Parathyroid adenoma (tissue), 2 donors: ENCODE measurements around the gene TWIST2.

ENCODE experiments used
- H2AFZ ChIP-seq: fragments of 300-600 bp; sonication (generic); one replicate; pipeline ENCODE4 v1.7.0; 2017; ENCODE audit warnings: antibody characterized with exemption, mild to moderate bottlenecking
- H3K27ac ChIP-seq: fragments of 300-600 bp; sonication (generic); one replicate; pipeline ENCODE4 v1.7.0; 2017
- H3K27me3 ChIP-seq: fragments of 300-600 bp; sonication (generic); one replicate; pipeline ENCODE4 v1.7.0; 2017; ENCODE audit warnings: low read length; ENCODE audit not compliant: control insufficient read depth, insufficient read depth
- H3K36me3 ChIP-seq: fragments of 300-600 bp; sonication (generic); one replicate; pipeline ENCODE4 v1.7.0; 2017; ENCODE audit warnings: low read length; ENCODE audit not compliant: control insufficient read depth, insufficient read depth
- H3K4me1 ChIP-seq: fragments of 300-600 bp; sonication (generic); one replicate; pipeline ENCODE4 v1.7.0; 2017; ENCODE audit warnings: control low read depth
- H3K4me2 ChIP-seq: fragments of 300-600 bp; sonication (generic); one replicate; pipeline ENCODE4 v1.7.0; 2017; ENCODE audit warnings: low read length
- H3K4me3 ChIP-seq: fragments of 300-600 bp; sonication (generic); one replicate; pipeline ENCODE4 v1.7.0; 2017; ENCODE audit warnings: low read depth, low read length
- H3K79me2 ChIP-seq: fragments of 300-600 bp; sonication (generic); one replicate; pipeline ENCODE4 v1.7.0; 2017; ENCODE audit warnings: control low read depth
- H3K9ac ChIP-seq: fragments of 300-600 bp; sonication (generic); one replicate; pipeline ENCODE4 v1.7.0; 2017; ENCODE audit warnings: mild to moderate bottlenecking
- H3K9me3 ChIP-seq: fragments of 300-600 bp; sonication (generic); one replicate; pipeline ENCODE4 v1.7.0; 2017; ENCODE audit warnings: low read length; ENCODE audit not compliant: control insufficient read depth
- TF ChIP-seq, protein P1 (sequence below): fragments of 300-600 bp; sonication (generic); IDR thresholded peaks from one replicate; pipeline ENCODE4 v1.7.0; 2017; ENCODE audit warnings: antibody characterized with exemption, mild to moderate bottlenecking
- donor health status: primary hyperparathyroidism.

The TWIST2 gene

DNA sequence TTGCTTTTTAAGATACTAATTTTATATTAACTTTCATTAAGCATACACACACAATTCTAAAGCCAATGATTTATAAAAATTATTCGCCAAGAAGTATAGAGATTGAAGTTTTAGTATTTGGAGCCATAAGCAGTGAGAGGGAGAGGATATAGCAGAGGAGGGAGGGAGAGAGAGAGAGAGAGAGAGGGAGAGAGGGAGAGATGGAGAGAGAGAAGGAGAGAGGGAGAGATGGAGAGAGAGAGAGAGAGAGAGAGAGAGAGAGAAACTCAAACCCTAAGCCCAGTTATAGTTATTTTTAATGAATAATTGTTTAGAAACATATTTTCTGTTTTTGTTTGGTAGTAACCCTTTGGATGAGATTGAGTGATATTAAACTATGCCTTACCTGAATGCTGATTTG, 5.3 kb downstream of the TWIST2 start:
- TF ChIP-seq, protein P1, sequence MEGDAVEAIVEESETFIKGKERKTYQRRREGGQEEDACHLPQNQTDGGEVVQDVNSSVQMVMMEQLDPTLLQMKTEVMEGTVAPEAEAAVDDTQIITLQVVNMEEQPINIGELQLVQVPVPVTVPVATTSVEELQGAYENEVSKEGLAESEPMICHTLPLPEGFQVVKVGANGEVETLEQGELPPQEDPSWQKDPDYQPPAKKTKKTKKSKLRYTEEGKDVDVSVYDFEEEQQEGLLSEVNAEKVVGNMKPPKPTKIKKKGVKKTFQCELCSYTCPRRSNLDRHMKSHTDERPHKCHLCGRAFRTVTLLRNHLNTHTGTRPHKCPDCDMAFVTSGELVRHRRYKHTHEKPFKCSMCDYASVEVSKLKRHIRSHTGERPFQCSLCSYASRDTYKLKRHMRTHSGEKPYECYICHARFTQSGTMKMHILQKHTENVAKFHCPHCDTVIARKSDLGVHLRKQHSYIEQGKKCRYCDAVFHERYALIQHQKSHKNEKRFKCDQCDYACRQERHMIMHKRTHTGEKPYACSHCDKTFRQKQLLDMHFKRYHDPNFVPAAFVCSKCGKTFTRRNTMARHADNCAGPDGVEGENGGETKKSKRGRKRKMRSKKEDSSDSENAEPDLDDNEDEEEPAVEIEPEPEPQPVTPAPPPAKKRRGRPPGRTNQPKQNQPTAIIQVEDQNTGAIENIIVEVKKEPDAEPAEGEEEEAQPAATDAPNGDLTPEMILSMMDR: no peak
- no peaks in the 10 kb centered on the region for H3K27me3 ChIP-seq
- H3K4me3 ChIP-seq: no peak overlapping the region
- no peak overlapping the region for H3K27ac ChIP-seq
- H3K9ac ChIP-seq: no peak overlapping the region
- no peaks in the 10 kb centered on the region for H3K79me2 ChIP-seq
- H2AFZ ChIP-seq: no peak overlapping the region
- no peaks in the 10 kb centered on the region for H3K4me1 ChIP-seq
- no peaks in the 10 kb centered on the region for H3K36me3 ChIP-seq
- no peak overlapping the region for H3K4me2 ChIP-seq
- H3K9me3 ChIP-seq: no peaks in the 10 kb centered on the region

DNA sequence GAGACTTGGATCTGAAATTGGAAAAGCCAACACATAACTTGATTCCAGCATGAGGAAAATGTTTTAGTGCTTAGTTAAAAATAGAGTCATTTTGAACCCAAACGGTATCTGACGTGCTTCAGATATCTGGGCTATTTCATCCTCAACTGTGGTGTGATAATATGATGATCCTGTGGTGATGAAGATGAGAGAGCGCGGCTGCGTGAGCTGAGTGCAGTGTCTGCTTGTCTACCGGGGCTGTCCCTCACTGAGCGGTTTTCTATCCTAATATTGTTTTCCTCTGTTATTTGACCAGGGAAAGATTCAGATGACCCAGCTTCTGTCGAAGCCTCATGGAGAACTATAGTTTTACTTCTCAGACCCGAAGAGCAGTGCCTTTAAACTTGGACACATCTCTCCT, 5.8 kb downstream of the TWIST2 start:
- no peaks in the 10 kb centered on the region for H3K27me3 ChIP-seq
- H3K27ac ChIP-seq: no peak overlapping the region
- no peak overlapping the region for H3K4me3 ChIP-seq
- no peaks in the 10 kb centered on the region for H3K79me2 ChIP-seq
- no peak overlapping the region for H2AFZ ChIP-seq
- no peak overlapping the region for H3K4me2 ChIP-seq
- no peak overlapping the region for H3K9ac ChIP-seq
- TF ChIP-seq, protein P1: no peak
- no peaks in the 10 kb centered on the region for H3K9me3 ChIP-seq
- H3K36me3 ChIP-seq: no peaks in the 10 kb centered on the region
- no peaks in the 10 kb centered on the region for H3K4me1 ChIP-seq

DNA sequence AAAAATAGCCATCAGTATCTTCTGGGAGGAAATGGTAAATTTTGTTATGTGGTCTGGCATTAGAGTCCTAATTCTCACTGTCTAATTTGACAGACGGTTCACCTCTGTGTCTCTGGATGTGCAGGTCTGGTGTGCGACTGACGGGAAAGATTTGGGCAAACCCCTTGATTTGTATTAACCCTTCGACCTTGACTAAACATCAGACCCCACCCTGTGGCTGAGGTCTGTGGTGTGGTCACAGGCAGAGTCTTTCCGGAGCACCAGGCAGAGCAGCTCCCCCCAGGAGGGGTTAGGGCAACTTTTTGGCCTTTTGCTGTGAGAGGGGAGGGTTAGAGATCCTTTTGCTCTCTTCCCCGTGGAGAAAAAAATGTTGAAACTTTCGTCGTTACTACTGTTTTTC, 6.4 kb downstream of the TWIST2 start:
- TF ChIP-seq, protein P1: no peak
- no peak overlapping the region for H3K4me2 ChIP-seq
- H3K9me3 ChIP-seq: no peaks in the 10 kb centered on the region
- no peak overlapping the region for H2AFZ ChIP-seq
- H3K9ac ChIP-seq: no peak overlapping the region
- no peak overlapping the region for H3K4me3 ChIP-seq
- no peaks in the 10 kb centered on the region for H3K27me3 ChIP-seq
- H3K27ac ChIP-seq: no peak overlapping the region
- H3K79me2 ChIP-seq: no peaks in the 10 kb centered on the region
- H3K4me1 ChIP-seq: no peaks in the 10 kb centered on the region
- H3K36me3 ChIP-seq: no peaks in the 10 kb centered on the region

DNA sequence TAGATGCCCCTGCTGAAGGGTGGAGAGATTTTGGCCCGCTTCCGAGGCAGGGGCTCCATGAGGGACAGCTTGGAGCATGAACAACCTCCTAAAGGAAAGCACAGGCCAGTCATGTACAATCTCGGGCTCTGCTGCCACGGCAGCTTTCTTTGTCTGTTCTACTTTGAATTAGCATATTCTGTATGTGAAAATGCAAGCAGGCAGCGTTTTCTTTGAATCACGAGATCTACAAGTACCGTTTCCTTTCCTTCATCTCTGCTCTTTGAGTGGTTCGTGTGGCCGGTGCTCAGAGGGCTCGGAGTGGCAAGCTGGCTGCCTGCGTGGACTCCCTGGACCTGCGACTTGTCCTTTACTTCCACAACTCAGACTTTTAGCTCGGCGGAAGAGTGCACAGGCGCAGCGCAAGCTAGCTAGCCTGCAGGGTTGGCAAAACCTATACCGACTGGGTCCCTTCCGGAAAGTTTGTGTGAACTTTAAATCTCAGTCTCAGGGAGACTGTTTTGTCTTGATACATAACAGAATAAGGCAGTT, 6.9 kb downstream of the TWIST2 start:
- no peak overlapping the region for H3K4me2 ChIP-seq
- no peaks in the 10 kb centered on the region for H3K4me1 ChIP-seq
- no peaks in the 10 kb centered on the region for H3K79me2 ChIP-seq
- no peaks in the 10 kb centered on the region for H3K9me3 ChIP-seq
- no peaks in the 10 kb centered on the region for H3K27me3 ChIP-seq
- no peaks in the 10 kb centered on the region for H3K36me3 ChIP-seq
- H2AFZ ChIP-seq: no peak overlapping the region
- H3K9ac ChIP-seq: no peak overlapping the region
- no peak overlapping the region for H3K27ac ChIP-seq
- H3K4me3 ChIP-seq: no peak overlapping the region
- TF ChIP-seq, protein P1: no peak

DNA sequence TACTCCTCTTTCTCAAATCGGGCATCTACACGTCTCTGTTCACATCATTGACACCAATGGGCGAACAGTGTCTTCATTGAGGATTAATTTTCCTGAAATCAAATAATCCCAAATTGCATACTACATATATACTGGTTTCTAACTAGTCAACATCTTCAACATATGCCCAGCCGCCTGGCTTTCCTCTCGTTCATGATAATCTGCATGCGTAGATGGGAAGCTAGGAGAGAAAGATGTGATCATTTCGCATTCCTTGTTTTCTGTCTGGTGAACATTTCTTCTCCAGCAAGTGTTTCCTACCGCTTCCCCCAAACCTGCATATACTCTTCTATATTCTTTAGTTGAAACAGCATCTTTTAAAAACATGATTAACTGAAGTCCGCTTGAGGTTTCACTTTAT, 7.4 kb downstream of the TWIST2 start:
- TF ChIP-seq, protein P1: no peak
- H3K36me3 ChIP-seq: no peaks in the 10 kb centered on the region
- H3K27me3 ChIP-seq: no peaks in the 10 kb centered on the region
- H3K4me1 ChIP-seq: no peaks in the 10 kb centered on the region
- no peaks in the 10 kb centered on the region for H3K79me2 ChIP-seq
- H3K4me2 ChIP-seq: no peak overlapping the region
- no peak overlapping the region for H2AFZ ChIP-seq
- H3K9ac ChIP-seq: no peak overlapping the region
- no peaks in the 10 kb centered on the region for H3K9me3 ChIP-seq
- no peak overlapping the region for H3K27ac ChIP-seq
- no peak overlapping the region for H3K4me3 ChIP-seq
